HG03558 (cell line): ENCODE results near the gene OR6C1.
"Not testable (repeated sequence)": the region's sequence is repeated elsewhere in the genome, so short reads cannot be mapped to it uniquely, and the experiment has no call there.

Experiments
- ATAC-seq: cut with Tn5 transposase; IDR thresholded peaks from one replicate; pipeline ENCODE4 v1.9.1; 2021; ENCODE audit warnings: moderate number of reproducible peaks; ENCODE audit not compliant: unreplicated experiment; ENCODE audit errors: extremely low read depth

OR6C1 gene

GRCh38 chr12:55314043-55314442 is at the start of gene OR6C1:
Gene OR6C1 (plus strand): TSS chr12:55314343. CDS start chr12:55320600, 6,257 bp downstream.
- no peak for ATAC-seq

GRCh38 chr12:55280991-55281390 is 33.2 kb upstream of the OR6C1 start:
- no peak for ATAC-seq

- ATAC-seq = no peak
Observed at GRCh38 chr12:55289999-55290398, 24.1 kb upstream of the OR6C1 start.

- ATAC-seq = no peak
Observed at GRCh38 chr12:55296469-55296868, 17.7 kb upstream of the OR6C1 start, which contains the start of gene OR6C6. Gene OR6C6 (minus strand): TSS chr12:55296569. CDS start chr12:55295232, 1,337 bp downstream.

- no peak for ATAC-seq
Observed at GRCh38 chr12:55320201-55320600, 6.1 kb downstream of the OR6C1 start.

GRCh38 chr12:55325801-55326200 is 11.7 kb downstream of the OR6C1 start:
- not testable (repeated sequence) for ATAC-seq

- ATAC-seq = no peak
Observed at GRCh38 chr12:55330446-55330845, 16.3 kb downstream of the OR6C1 start, which contains the start of gene OR6C3. Gene OR6C3 (plus strand): TSS chr12:55330746. CDS start chr12:55331701, 955 bp downstream.

GRCh38 chr12:55336002-55336401 is 21.9 kb downstream of the OR6C1 start:
- ATAC-seq = no peak

GRCh38 chr12:55355338-55355737 is 41.2 kb downstream of the OR6C1 start:
- ATAC-seq = not testable (repeated sequence)

GRCh38 chr12:55362675-55363074 is 48.5 kb downstream of the OR6C1 start, which contains the start of gene OR6C75:
Gene OR6C75 (plus strand): TSS chr12:55362975. CDS start chr12:55365111, 2,136 bp downstream.
- ATAC-seq = no peak

GRCh38 chr12:55365086-55365485 is 50.9 kb downstream of the OR6C1 start:
- ATAC-seq = no peak
